ENCODE data around the gene VCL.

DNA sequence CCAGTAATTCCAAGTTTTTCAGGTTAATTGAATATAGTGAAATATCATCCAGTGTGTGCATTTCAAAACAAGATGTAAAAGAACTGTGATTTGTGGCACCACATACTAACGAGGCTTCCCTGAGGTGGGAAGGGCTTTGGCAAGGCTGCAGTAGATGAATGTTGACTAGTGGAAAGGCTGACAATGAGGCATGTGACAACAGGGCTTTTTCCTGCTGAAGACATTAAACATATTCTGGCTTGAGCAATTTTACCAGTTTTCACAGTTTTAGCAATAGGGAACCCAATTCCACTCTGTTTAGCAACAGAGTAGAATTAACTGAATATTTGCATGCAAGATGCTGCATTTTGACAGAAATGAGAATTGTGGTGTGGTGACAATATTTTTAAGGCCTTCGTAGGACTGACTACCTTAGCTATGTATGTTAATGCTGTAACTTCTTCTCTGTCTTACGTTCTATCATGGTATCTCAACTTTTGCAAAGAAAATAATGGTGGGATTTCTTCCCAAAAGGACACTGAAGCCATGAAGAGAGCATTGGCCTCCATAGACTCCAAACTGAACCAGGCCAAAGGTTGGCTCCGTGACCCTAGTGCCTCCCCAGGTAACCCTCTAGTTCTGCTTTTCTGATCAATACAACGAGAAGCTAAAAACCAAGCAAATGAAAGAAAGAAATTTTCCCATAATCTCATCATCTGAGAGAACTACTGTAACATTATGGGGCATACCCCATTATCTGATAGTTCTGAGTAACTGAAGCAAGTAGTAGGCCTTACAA lies 84.2 kb downstream of the VCL start:
- TF ChIP-seq, protein P1, sequence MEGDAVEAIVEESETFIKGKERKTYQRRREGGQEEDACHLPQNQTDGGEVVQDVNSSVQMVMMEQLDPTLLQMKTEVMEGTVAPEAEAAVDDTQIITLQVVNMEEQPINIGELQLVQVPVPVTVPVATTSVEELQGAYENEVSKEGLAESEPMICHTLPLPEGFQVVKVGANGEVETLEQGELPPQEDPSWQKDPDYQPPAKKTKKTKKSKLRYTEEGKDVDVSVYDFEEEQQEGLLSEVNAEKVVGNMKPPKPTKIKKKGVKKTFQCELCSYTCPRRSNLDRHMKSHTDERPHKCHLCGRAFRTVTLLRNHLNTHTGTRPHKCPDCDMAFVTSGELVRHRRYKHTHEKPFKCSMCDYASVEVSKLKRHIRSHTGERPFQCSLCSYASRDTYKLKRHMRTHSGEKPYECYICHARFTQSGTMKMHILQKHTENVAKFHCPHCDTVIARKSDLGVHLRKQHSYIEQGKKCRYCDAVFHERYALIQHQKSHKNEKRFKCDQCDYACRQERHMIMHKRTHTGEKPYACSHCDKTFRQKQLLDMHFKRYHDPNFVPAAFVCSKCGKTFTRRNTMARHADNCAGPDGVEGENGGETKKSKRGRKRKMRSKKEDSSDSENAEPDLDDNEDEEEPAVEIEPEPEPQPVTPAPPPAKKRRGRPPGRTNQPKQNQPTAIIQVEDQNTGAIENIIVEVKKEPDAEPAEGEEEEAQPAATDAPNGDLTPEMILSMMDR (IDR thresholded peaks at IDR 0.05; ENCODE audit: insufficient read depth, low read length) = no peak
- TF ChIP-seq POLR2AphosphoS5 (IDR thresholded peaks at IDR 0.05; ENCODE audit: low read depth) = no peak

Data from HL-60 (cell line).